ENCODE results near the gene CCDC138. TPM values are rescaled to one million over a fixed set of nuclear protein-coding genes. Genes with fewer than 3 reads are reported as not detected.

Gene CCDC138
- total RNA-seq, 4 donors from 2014 or later, result 2.3 to 33.8 (median 4.6) TPM

DNA sequence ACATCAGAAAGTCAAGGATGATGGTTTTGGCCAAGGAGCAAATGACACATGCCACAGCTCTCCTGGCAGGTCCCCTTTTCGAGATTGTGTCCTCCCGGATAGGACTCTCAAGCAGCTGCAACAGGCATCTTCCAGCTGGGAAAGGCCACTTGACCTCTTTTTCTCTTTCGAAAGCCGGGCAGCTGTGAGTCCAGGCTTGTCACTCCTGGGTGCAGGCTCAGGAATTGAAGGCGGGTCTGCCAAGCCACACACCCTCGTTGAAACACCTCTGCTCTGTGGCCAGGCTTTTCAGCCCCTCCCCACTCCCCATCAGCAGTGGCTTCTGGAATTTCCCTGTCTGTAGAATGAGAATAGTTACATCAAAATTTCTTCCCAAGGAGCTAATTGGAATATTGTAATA is 98.0 kb downstream of the CCDC138 start:
- Histone ChIP-seq H3K27me3 (no peaks in the 10 kb centered on the region), H3K36me3 (no peaks in the 10 kb centered on the region), H3K9me3 (peaks cover 0 to 5% (median 0%) of the 10 kb centered on the region in 4 donors), H3K27ac (no peak overlapping the region), H3K4me1 (no peaks in the 10 kb centered on the region), H3K4me3 (no peak overlapping the region)
- TF ChIP-seq, protein P1, sequence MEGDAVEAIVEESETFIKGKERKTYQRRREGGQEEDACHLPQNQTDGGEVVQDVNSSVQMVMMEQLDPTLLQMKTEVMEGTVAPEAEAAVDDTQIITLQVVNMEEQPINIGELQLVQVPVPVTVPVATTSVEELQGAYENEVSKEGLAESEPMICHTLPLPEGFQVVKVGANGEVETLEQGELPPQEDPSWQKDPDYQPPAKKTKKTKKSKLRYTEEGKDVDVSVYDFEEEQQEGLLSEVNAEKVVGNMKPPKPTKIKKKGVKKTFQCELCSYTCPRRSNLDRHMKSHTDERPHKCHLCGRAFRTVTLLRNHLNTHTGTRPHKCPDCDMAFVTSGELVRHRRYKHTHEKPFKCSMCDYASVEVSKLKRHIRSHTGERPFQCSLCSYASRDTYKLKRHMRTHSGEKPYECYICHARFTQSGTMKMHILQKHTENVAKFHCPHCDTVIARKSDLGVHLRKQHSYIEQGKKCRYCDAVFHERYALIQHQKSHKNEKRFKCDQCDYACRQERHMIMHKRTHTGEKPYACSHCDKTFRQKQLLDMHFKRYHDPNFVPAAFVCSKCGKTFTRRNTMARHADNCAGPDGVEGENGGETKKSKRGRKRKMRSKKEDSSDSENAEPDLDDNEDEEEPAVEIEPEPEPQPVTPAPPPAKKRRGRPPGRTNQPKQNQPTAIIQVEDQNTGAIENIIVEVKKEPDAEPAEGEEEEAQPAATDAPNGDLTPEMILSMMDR (IDR thresholded peaks at IDR 0.05), result no peak
- TF ChIP-seq POLR2A (IDR thresholded peaks at IDR 0.05), result no peak
- no peak for DNase-seq

DNA sequence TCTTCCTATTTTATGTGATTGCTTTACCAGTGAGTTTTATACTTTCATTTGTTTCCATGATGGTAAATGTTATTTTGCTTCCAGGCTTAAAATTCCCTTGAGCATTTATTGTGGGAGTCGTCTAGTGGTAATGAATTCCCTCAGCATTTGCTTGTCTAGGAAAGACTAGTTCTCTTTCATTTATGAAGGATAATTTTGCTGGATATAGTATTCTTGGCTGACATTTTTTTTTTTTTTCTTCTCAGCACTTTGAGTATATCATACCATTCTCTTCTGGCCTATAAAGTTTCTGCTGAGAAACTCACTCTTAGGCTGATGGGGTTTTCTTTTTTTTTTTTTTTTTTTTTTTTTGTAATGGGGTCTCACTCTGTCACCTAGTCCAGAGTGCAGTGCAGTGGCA is 103.3 kb downstream of the CCDC138 start:
- H3K4me3 ChIP-seq, result no peak overlapping the region

DNA sequence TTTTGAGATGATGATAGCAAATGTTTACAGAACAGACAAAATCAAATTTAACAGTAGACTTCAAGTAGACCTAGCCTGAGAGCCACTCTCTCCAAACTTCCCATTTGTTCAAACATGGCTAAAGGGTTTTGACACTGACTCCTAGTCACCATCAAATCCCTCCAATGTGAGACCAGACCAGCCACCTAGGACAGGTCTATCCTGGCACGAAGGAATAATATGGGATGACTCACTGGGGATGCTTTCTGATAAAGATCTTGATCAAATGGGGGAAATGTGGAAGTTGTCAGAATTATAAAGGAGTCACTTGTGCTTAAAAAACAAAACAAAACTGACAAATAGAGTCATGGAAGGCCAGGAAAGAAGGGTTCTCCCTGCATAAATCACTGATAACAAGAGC is 106.7 kb downstream of the CCDC138 start:
- no peaks in the 10 kb centered on the region for H3K27me3 ChIP-seq
- no peaks in the 10 kb centered on the region for H3K36me3 ChIP-seq

More for the DNA sequence above, 103.3 kb downstream of the CCDC138 start:
- Histone ChIP-seq H3K9me3 (peaks cover 0 to 7% (median 0%) of the 10 kb centered on the region in 4 donors), H3K27ac (no peak overlapping the region), H3K27me3 (no peaks in the 10 kb centered on the region), H3K4me1 (no peaks in the 10 kb centered on the region), H3K36me3 (no peaks in the 10 kb centered on the region)
- TF ChIP-seq POLR2A (IDR thresholded peaks at IDR 0.05), result no peak
- TF ChIP-seq, protein P1 (IDR thresholded peaks at IDR 0.05), result no peak
- no peak for DNase-seq

DNA sequence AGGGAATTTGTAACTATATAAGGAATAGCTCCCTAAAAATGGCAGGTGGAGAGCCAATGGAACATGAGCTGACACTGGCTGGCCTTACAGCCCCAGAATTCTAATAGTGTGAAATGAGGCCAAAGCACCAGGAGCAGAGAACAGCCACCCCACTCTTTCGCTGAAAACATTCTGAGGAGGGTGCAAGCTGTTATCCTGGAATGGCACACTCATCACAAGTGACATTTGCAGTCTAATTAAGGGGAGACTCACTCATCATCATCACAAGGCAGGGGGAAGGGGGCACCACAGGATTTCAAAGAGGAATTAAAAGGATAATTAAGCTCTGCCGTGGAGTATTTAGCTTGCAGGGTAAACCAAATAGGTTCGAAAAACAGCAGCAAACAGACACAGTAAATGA is 108.2 kb downstream of the CCDC138 start:
- peaks cover 0 to 7% (median 0%) of the 10 kb centered on the region in 4 donors for H3K9me3 ChIP-seq
- no peaks in the 10 kb centered on the region for H3K27me3 ChIP-seq

More for the DNA sequence above, 106.7 kb downstream of the CCDC138 start:
- Histone ChIP-seq H3K9me3 (peaks cover 0 to 7% (median 0%) of the 10 kb centered on the region in 4 donors), H3K4me3 (no peak overlapping the region), H3K4me1 (no peaks in the 10 kb centered on the region), H3K27ac (no peak overlapping the region)
- DNase-seq, result no peak
- TF ChIP-seq POLR2A (IDR thresholded peaks at IDR 0.05), result no peak
- TF ChIP-seq, protein P1 (IDR thresholded peaks at IDR 0.05), result no peak

DNA sequence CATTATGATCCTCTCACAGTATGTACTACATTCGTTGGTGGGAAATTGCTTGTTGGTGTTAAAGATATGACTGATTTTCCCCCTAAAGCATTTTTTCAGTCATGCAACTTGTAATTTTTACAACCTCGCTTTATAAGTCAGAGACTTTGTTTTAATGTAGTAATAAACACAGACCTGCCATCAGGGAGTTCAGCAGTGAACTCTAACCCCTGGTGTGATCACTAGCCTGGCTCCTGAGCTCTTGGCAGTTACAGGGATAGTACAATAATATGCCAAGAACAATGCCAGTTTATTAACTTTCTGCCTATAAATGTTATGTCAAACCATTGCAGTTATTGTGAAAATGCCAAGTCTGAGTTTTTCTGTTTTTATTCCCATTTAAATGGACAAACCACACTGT is 108.6 kb downstream of the CCDC138 start:
- H3K27ac ChIP-seq, result no peak overlapping the region
- no peaks in the 10 kb centered on the region for H3K4me1 ChIP-seq
- H3K9me3 ChIP-seq, result peaks cover 0 to 3% (median 0%) of the 10 kb centered on the region in 4 donors
- H3K4me3 ChIP-seq, result no peak overlapping the region
- H3K36me3 ChIP-seq, result no peaks in the 10 kb centered on the region
- H3K27me3 ChIP-seq, result no peaks in the 10 kb centered on the region
- TF ChIP-seq POLR2A (IDR thresholded peaks at IDR 0.05), result no peak
- TF ChIP-seq, protein P1 (IDR thresholded peaks at IDR 0.05), result no peak
- no peak for DNase-seq

More for the DNA sequence above, 108.2 kb downstream of the CCDC138 start:
- Histone ChIP-seq H3K36me3 (no peaks in the 10 kb centered on the region), H3K4me3 (no peak overlapping the region), H3K4me1 (no peaks in the 10 kb centered on the region), H3K27ac (no peak overlapping the region)
- DNase-seq, result no peak
- TF ChIP-seq, protein P1 (IDR thresholded peaks at IDR 0.05), result no peak
- no peak for TF ChIP-seq POLR2A (IDR thresholded peaks at IDR 0.05)

DNA sequence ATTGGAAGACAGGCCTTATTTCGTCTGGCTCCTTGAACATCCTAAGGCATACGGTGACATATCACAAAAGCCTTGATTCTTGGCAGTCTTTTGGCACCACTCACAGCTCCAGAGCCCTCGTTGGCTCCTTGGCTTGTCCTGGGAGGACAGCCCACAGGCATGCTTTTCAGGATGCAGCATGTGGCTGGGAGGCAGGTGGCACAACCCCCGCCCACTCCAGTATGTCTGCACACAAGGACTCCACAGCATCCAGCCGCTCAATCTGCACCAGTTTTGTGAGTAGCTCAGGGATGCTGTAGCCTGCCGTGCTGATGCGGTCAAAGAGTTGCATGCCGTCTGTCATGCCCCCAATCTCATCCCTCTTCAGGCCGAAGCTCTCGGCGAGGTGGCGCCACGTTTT is 110.2 kb downstream of the CCDC138 start:
- TF ChIP-seq, protein P1 (IDR thresholded peaks at IDR 0.05), result no peak
- no peak for TF ChIP-seq POLR2A (IDR thresholded peaks at IDR 0.05)
- H3K9me3 ChIP-seq, result no peaks in the 10 kb centered on the region
- no peaks in the 10 kb centered on the region for H3K27me3 ChIP-seq

More for the DNA sequence above, 110.2 kb downstream of the CCDC138 start:
- Histone ChIP-seq H3K36me3 (no peaks in the 10 kb centered on the region), H3K27ac (no peak overlapping the region), H3K4me3 (no peak overlapping the region), H3K4me1 (no peaks in the 10 kb centered on the region)
- peak in 1 of 3 donors; percentile 28 for DNase-seq

All from Peyer's patch (tissue), 4 donors.